ENCODE results near the gene CABLES1.
A peak's percentile ranks its signal among the peaks of the same experiment; 100 is the strongest.

Gene CABLES1

DNA sequence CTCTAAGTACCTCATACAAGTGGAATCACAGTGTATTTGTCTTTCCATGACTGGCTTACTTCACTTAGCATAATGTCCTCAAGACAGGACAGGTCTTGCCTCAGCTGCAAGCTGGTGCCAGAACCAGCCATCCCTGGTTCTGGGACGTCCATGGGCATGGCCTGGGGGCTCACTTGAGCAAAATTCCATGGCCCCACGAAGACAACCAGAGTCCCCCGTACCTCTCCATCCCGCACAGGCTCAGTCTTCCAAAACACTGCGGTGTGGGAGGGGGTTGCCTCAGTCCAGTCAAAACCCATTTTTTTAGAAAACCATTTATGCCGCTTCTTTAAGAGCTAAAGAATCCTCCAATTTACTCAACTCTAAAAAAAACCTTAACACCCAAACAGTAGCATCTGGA lies 21.7 kb upstream of the CABLES1 start:
- no peak for DNase-seq

DNA sequence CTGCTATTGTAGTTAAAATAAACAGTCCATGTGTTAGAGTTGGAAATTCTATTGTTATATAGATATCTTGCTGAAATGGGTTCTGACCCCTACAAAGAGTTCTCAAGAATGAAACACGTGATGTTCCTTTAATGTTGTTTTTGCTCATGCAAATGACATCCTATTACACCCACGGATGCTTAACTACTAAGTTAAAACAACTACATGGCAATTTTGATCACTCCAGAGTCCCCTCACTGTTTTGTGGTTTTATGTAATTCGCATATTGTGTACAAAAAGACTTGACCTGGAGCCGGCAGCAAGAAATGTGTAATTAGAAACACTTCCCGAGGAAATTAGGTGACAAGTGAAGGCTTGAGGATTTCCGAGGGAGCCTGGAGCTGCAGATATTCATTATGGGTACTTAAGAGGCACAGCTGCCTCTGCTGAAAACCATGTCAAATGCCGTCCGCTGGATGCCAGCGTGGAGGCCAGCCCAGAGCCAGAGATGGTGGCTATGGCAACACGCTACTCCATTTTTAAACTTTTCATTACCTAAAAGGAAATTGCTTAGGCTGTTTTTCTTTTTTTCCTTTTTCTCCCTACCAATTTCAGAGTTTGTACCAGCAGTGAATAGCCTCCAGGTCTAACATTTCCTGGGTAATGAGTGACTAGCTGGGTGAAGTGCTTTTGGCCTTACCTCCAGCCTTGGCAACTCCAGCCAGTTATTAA lies 21.0 kb upstream of the CABLES1 start:
- no peak for DNase-seq

DNA sequence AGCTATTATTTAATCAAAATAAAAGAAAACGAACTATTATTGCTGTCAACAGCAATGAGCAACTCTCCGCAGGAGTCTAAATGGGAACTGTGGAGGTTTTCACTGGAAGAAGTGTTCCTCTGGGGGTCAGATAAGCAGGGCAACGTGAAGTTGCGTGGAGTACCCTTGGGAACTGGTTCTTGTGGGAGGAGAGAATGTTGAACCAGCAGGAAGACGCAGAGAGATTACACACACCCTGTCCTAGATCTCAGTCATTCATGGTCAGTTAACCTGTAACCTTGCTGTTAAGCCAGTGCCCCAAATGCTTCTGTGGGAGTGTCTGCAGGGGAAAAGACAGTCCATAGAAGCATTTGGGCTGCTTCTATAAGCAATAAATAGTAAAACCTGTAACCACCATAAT lies 20.4 kb upstream of the CABLES1 start:
- DNase-seq: no peak

DNA sequence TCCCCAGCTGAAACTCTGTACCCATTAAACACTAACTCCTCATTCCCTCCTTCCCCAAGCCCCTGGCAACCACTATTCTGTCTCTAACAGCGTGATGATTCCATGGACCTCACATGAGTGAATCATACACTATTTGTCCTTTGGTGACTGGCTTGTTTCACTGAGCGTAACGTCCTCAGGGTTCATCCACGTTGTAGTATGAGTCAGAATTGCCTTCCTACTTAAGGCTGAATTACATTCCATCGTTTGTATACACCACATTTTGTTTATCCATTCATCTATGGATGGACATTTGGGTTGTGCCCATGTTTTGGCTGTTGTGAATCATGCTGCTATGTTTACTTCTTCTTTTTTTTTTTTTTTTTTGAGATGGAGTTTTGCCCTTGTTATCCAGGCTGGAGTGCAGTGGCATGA lies 19.6 kb upstream of the CABLES1 start:
- DNase-seq: no peak

DNA sequence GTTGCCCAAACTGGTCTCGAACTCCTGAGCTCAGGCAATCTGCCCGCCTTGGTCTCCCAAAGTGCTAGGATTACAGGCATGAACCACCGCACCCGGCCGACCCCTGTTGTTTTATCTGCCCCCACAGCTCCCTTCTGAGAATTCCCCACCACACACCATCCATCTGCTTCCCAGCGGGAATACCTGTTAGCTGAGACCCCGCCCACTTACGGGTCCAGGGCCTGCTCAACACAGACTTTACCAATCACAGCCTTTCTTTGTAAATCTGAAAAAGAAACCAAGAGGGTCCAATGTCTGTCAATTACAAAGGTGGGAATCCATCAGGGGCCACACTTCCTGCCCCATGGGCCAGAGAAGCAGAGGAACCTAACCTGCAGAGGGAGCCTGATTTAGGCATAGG lies 14.2 kb upstream of the CABLES1 start:
- DNase-seq: no peak

DNA sequence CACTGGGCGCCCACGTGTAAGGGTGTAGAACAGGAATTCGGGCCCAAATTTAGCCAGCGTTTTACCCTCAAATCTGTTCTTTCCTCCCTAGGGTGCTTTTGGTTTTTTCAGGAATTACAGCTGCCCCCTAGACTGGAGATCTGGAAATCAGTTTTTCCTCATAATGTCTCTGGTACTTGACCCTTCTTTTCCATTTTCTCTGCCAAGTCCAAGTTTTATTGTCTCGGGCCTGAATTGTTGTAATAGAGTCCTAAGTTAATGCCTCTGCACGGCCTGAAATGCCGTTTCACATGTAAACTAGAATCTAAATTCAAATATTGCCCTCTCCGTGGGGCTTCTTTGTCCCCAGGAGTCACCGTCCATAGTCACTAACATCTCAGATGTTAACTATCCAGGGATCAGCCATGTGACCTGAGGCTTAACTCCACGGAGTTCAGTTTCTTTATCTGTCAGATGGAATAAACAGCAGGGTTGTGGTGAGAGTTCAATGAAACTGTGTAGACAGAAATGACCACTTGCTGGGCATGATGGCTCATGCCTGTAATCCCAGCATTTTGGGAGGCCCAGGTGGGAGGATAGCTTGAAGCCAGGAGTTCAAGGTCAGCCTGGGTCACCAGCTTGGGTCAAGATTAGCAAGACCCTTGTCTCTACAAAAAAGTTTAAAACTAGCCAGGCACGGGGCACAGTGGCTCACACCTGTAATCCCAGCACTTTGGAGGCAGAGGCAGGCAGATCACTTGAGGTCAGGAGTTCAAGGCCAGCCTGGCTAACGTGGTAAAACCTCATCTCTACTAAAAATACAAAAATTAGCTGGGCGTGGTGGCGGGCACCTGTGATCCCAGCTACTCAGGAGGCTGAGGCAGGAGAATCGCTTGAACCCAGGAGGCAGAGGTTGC lies 12.7 kb upstream of the CABLES1 start:
- DNase-seq: no peak

DNA sequence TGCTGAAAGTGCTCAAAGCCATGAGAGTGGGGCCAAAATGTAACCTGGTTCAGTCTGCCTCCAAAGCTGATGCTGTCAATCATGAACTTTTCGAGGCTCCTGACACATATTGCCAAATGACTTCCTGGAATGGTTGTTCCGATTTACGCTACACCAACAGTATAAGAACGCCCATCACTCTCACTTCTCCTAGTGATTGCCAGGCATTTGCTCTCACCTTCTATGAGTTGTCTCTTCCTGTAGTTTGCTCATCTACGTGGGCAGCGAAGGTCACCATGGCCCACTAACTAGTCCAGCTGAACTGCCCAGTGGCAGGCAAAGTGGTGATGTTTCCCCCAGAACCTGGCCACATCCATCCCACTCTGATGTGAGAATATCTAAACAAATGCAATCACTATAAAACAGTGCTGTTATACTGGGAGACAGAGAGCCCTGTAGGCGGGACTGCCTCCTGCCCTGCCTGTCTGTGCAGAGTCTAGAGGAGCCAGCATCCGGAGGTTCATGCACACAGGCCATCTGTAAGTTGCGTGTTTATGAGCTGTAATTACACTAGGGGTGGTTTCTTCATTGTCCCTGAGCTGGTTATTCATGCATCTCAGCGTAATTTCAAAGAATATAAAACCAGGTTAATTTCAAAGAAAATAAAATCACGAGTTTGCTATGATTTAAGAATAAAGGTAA lies 8.8 kb upstream of the CABLES1 start:
- DNase-seq: no peak

DNA sequence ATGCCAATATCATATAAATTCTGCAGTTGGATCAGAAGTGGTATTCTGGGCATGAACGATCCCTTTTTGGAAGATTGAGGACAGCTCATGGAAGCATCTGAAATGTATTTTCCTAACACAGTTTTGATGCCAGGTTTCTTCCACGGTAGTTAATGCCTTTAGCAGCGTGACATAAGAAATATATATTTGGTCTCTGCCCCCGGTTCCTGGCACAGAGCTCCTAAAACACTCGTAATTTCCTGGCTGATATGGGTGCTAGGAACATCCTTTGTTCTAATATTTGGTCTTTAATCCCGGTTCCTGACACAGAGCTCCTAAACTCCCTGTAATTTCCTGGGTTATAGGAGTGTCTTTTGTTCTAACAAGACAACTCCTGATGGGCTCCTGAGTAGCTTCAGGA lies 8.2 kb upstream of the CABLES1 start:
- no peak for DNase-seq

DNA sequence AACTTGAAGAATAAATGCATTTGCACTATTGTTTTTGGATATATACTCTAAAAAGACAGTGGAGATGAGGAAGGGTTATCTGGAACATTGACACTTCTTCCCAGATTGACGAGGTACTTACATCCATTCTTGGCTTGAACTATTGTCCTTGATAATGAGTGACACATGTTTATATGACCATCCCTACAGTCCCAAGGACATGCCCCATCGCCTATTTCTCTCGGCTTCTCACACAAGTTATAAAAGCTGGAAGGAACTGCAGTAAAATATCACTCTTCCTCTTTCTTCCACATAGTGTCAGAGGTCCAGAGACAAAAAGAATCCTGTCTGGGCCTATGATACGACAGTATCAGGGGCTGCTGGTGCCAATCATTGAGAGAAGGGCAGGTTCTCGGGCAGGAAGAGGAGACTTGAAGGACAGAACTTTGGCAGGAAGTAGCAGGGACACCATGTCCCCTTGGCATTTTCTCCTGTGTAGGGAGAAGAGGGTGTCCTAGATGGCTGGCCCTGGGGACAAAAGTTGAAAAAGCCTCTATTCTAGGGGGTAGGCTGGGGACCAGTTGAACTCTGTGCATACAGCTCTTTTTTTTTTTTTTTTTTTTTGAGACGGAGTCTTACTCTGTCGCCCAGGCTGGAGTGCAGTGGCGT lies 5.8 kb upstream of the CABLES1 start:
- no peak for DNase-seq

DNA sequence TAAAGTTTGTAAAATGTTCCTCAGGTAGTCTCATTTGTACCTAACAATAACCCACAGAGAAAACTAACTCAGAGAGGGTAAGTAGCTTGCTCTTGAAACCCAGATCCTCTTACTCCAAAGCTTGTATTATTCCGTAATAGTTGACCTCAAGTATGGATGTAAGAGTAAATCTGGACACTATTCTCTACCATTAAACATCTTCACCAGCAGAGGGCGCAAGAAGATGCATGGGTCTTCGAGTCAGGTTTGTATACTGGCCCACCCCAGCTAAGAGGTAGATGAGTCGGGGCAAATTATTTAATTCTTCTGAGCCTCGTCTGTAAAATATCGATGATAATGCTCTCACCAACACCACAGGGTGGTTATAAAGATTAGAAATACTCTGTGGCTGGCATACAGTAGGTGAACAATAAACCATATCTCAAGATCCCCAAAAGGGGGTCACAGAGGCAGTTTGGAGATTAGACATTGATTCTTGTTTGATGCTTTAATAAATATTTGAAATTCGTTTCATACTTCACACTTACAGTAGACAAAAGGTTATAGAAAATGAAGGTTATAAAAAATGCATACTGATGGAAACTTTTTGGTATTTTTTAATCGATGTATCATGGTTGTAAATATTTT lies 3.5 kb upstream of the CABLES1 start:
- peak; percentile 44 for DNase-seq

DNA sequence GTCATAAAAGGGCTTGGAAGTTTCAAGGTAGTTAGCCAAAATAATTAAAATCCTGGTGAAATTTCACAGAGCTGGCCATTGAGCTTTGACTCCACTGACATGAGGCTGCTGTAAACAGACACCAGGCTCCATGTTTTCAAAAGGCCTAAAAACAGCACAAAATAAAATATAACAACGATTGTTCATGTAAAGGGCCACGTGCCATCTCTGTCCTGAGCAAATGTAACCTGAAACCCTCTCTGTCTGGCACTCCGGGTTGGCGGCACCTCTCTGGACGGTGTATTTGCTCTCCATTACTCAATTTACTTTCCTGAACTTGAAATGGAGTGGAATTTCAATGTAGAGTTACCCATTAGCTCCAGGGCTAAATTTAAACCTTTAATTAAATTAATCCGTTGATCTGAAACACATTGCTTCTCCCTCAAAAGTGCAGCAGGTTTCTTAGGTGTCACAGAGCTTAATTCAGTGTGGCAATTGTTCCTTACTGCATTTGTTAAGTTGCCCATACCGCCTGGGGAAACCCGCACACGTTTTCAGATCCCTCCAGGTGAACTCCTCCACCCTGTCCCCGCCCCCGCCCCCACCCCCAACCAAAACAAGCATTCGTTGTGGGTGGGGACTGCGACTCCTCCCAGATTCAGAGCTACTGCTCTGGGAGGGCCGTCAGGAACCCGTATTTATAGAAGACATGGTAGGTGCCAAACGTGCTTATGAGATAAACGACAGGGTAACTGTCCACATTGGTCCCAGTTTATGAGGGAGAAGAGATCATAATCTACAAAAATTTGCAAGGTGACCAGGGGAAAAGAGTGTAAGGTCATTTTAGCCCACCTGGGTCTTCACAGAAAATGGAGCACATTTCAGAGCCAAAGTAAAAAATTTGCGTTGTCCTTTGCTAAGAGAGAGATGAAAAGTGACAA lies 1.2 kb upstream of the CABLES1 start:
- DNase-seq: peak; percentile 67

- DNase-seq: no peak
Measured at GRCh38 chr18:23135550-23136325, 453 bp downstream of the CABLES1 start.

GRCh38 chr18:23136326-23137096 lies 1.2 kb downstream of the CABLES1 start:
- no peak for DNase-seq

DNA sequence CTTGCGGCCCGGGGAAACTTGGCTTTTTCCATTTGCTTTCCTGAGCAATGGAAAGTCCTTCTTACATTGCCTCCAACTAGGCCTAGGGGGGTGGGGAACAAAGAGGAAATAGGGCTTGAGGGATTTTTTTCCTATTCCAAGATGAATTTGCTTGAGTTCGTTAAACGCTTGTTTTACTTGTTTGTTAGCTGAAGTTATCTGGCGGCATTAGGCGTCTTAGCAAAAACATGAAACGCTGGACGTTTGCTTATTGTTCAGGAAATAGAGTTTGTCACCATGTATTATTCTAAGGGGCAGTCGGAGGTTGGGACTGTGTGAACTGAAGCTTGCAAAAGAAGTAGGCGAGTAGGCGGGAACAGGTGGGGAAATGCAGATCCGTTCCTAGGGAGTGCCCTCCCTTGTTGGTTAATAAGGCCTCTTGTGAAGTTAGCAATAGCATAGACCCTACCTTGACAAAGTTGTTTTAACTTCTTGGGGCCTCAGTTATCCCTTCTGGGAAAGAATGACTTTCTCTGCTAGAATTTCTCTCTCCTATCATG lies 1.9 kb downstream of the CABLES1 start:
- no peak for DNase-seq

DNA sequence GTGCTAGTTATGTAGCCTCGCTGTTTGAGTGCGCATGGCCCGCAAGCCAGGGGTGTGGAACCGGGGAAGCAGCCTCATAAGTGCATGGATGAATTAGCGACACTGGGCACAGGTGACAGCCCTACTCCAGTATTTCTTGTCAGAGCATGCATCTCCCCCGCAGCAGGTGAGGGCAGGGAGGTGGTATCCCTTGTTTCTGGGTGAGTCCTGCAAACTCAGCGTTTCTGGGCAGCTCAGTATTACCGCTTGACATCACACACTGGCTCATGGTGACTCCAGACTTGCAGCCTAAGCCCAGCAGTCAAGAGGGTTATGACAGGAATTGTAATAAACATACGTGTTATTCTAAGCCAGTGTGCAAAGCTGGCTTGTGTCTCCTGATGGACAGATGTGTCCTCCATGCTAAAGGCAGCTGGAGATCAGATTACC lies 2.5 kb downstream of the CABLES1 start:
- no peak for DNase-seq

DNA sequence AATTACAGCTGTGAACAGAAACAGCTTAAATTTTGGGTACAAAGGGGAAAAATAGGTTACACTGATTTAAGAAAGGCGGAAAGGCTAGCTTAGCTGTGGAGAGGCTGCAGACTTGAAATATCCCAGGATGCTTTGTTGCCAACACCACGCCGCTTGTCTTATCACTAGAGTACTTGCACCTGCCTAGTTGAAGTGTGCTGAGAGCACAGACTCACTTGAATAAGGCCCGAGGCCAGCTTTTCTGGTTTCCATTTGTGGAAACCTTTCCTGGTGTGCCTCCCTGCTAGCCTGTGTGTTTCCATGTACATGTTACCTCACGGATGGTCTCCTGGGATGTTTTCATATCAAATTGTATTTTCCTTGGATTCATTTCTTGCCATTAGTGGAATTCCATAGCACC lies 3.2 kb downstream of the CABLES1 start:
- DNase-seq: no peak

DNA sequence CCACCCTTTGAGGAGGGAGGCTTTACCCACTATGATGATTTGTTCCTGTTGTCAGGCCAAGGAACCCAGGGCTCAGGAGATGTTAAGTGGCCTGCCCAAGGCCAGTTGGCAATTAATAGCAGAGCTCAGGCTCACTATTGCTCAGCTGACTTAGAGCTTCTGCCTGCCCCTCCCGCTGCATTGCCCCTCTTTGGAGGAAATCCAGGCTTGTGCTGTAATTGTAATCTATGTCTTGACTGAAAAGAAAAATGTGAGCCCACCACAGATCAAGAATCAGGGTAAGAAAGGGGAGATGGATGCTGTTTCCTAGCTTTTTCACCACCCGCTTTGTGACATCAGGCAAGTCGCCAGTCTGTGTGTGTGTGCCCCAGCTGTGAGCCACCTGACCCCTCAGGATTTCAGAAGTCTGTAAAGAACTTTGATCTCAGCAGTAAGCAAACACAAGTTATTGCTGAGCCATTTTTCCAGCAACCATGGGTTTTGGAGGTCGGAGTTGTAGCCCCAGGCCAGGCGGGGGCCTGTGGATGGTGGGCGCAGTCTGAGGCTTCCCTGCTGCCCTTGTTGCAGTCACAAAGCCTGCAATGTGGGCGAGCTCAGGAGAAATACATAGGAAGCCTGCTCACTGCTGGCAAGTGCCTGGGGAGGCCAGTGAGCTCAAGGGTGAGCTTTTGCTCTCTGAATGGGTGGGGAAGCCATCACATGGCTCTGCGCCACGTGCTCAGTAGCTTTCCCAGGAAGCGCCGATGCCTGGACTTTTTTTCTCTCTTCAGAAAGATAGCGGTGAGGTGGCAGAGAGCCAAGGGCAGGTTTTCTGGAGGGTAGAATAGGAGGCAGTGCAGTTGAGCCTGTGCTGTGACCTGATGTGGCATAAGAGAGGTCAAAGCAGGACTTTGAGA lies 6.1 kb downstream of the CABLES1 start:
- no peak for DNase-seq

DNA sequence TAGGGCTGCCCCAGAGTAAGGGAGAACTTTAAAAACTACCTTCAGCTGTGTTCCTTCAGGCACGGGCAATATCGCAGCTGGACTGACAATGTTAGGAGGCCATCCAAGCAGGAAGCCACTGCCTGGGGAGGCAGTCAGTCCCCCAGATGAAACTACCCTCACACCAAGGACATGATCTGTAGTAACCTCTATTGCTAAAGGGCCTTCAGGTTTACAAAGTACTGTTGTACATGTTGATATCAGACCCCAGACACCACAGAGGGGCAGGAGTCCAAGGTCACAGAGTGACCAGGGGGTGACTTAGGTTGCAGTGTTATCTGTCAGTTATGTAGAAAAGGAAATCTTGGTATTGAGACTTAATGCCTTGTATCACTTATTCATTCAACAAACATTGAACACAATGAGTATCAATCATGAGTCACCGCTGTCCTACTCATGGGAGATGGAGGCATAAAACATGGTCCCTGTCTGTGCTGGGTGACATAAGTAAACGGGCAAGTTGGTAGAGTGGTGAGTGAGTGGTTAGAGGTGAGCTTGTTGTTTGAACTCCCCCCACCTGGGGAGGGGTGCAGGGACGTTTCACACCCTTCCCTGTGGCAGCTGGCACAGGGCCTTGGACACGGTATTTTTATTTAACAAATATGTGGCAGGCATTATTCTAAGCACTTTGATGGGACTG lies 7.1 kb downstream of the CABLES1 start:
- no peak for DNase-seq
